Measurements from ENCODE around the gene ELANE.

Gene ELANE

GRCh38 chr19:875265-875879, 23.3 kb downstream of the ELANE start:
- no peak for TF ChIP-seq CTCF (IDR thresholded peaks at IDR 0.05)

GRCh38 chr19:876089-876488, 24.0 kb downstream of the ELANE start:
- no peak for TF ChIP-seq CTCF (IDR thresholded peaks at IDR 0.05)

GRCh38 chr19:876780-877314, 24.7 kb downstream of the ELANE start:
- TF ChIP-seq CTCF (IDR thresholded peaks at IDR 0.05), result no peak

GRCh38 chr19:879711-880438, 27.8 kb downstream of the ELANE start:
- no peak for TF ChIP-seq CTCF (IDR thresholded peaks at IDR 0.05)

- no peak for TF ChIP-seq CTCF (IDR thresholded peaks at IDR 0.05)
These were observed 29.4 kb downstream of the ELANE start for GRCh38 chr19:881385-882071.

- TF ChIP-seq CTCF (IDR thresholded peaks at IDR 0.05), result no peak
These were observed 30.9 kb downstream of the ELANE start for GRCh38 chr19:882871-883497.

GRCh38 chr19:883661-884211, 31.6 kb downstream of the ELANE start:
- no peak for TF ChIP-seq CTCF (IDR thresholded peaks at IDR 0.05)

All from LNCAP (cell line).